Stimulated activated CD4-positive, alpha-beta T cell treated with anti-CD3 and anti-CD28 coated beads, Interleukin-1b, Interleukin-23, amount 100 ng/mL, for 48 hours (primary cell): Measurements from ENCODE around the gene ZSCAN31.
"Not testable (repeated sequence)": the region's sequence is repeated elsewhere in the genome, so short reads cannot be mapped to it uniquely, and the experiment has no call there.

Experiments
- DNase-seq: peaks from one replicate; pipeline ENCODE4 v3.0.0-alpha.2; 2020

ZSCAN31 gene

GRCh38 chr6:28312939-28313338, 23.0 kb downstream of the ZSCAN31 start:
- no peak for DNase-seq

DNA sequence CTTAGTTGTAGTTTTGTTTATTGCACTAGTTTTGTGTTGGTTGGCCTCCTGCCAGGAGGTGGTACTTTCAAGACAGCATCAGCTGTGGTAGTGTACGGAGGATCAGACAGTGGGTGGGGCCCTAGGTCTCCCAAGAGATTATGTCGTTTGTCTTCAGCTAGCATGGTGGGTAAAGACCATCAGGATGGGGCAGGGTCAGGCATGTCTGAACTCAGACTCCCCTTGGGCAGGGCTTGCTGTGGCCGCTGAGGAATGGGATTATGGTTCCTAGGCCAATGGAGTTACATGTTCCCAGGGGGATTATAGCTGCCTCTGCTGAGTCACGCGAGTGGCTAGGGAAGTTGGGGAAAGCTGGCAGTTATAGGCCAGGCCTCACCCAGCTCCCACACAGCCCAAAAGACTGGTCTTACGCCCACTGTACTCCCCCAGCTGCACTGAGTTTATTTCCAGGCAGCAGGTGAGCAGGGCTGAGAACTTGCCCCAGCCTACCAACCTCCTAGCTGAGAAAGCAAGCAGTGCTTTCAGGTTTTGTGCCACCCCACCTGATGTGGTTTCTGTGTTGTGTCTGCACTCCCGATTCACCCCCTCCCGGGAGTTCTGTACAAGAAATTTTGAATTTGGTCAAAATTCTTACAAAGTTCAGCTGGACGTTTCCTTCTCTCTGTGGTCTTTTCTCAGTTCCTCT, 24.7 kb downstream of the ZSCAN31 start:
- DNase-seq = no peak

DNA sequence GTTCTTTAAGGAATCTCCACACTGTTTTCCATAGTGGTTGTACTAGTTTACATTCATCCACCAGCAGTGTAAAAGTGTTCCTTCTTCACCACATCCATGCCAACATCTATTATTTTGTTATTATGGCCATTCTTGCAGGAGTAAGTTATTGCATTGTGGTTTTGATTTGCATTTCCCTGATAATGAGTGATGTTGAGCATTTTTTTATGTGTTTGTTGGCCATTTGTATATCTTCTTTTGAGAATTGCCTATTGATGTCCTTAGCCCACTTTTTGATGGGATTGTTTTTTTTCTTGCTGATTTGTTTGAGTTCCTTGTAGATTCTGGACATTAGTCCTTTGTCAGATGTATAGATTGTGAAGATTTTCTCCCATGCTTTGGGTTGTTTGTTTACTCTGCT, 29.6 kb downstream of the ZSCAN31 start:
- not testable (repeated sequence) for DNase-seq

GRCh38 chr6:28303570-28303969, 32.4 kb downstream of the ZSCAN31 start:
- DNase-seq = no peak

- DNase-seq = no peak
Measured at GRCh38 chr6:28296520-28297060, 39.4 kb downstream of the ZSCAN31 start.

GRCh38 chr6:28295326-28295725, 40.6 kb downstream of the ZSCAN31 start:
- DNase-seq = no peak

DNA sequence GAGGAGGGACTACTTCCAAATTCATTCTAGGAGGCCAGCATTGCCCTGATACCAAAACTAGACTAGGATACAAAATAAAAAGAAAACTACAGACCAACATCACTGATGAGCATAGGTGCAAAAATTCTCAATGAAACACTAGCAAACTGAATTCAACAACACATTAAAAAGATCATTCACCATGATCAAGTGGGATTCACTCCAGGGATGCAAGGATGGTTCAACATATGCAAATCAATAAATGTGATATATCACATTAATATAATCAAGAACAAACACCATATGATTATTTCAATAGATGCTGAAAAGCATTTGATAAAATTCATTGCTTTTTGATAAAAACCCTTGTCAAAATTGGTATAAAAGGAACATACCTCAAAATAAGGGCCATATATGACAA, 44.4 kb downstream of the ZSCAN31 start:
- DNase-seq = no peak

DNA sequence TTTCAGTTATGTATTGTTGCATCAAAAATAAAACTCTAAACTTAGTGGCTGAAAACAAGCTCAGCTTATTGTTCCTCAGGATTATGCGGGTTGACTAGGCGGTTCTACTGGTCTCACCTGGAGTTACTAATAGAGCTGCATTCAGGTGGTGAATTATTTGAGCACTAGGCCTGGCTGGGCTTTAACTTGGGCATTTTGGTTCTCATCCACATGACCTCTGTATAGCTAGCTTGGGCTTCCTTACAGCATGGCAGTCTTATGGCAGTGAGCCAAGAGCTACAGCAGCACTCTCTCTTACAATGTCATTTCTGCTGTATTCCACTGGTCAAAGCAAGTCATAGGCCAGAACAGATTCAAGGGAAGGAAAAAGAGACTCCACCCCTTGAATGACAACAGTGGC, 53.0 kb downstream of the ZSCAN31 start:
- DNase-seq = no peak

- DNase-seq = peak; percentile 67
Measured at GRCh38 chr6:28281288-28282064, 54.5 kb downstream of the ZSCAN31 start, which contains the start of gene PGBD1. PGBD1 (plus strand) TSS chr6:28281572; CDS start chr6:28283814, 2,242 bp downstream.

- DNase-seq = no peak
Measured at GRCh38 chr6:28280595-28281287, 55.2 kb downstream of the ZSCAN31 start.

DNA sequence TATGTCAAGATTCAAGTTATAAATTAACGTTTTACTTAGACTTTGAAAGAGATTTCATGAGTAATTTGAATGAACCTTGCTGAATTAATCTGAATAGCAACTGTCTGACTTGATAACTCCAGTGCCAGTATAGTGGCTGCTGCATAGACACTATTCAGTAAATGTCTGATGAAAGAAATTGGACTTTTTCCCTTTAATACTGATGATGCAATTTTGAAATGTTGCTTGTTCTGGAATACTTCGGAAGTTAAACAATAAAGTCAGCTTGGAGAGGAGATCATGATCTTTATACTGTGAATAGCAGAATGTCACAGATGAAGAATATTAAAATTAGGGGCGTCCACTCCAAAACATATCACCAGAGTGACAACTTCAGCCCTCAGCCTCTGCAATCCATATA, 58.2 kb downstream of the ZSCAN31 start:
- no peak for DNase-seq

- DNase-seq = no peak
Measured at GRCh38 chr6:28274888-28275287, 61.1 kb downstream of the ZSCAN31 start.
